ENCODE data around the gene ELOVL6. TPM values are rescaled to one million over a fixed set of nuclear protein-coding genes. Genes with fewer than 3 reads are reported as not detected.
A peak's percentile ranks its signal among the peaks of the same experiment; 100 is the strongest.

The ELOVL6 gene
- total and polyA plus RNA-seq, 9 of the 15 experiments (the other 6 are each of a cell fraction or from before 2014, with no cell fraction given), result 18.3 to 82.6 (median 46.0) TPM

DNA sequence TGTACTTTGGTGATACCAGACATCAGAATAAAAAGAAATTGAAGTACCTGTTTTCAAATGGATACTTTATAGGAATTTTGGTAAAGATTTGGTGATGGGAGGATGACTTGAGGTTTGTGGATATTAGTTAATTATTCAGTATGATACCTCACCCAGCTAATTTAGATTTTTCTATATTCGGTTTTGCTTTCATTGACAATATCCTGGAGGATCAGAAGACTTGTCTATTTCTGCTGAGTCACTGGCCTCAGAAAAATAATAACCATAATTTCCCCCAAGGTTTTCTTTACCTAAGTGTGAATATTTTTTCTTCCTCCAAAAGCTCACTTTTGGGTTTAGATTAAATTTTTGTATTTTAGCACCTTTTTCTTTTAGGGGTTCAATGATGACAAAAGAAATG is 185.5 kb downstream of the ELOVL6 start (continued):
- TF ChIP-seq CEBPG (CRISPR knock-in tag; IDR thresholded peaks at IDR 0.05) (no peak), CEBPG (tag; conservative IDR thresholded peaks at IDR 0.05 in 1 of 2, IDR thresholded peaks at IDR 0.05 in 1 of 2) (no peak), MTF1 (CRISPR knock-in tag; IDR thresholded peaks at IDR 0.05; ENCODE audit: borderline replicate concordance) (no peak), MAFK (IDR thresholded peaks at IDR 0.05; ENCODE audit: low read length) (peak; percentile 65; the same call in 1 of the 2 replicates), SRSF9 (IDR thresholded peaks at IDR 0.05; ENCODE audit: borderline replicate concordance, low read depth, low read length) (no peak), MYC (IDR thresholded peaks at IDR 0.05; ENCODE audit: low read depth, low read length) (no peak), MYC (CRISPR knock-in tag; IDR thresholded peaks at IDR 0.05; ENCODE audit: borderline replicate concordance, low read depth) (no peak), NFE2 (IDR thresholded peaks at IDR 0.05; ENCODE audit: low read depth) (peak; percentile 83), NFE2L1 (tag; IDR thresholded peaks at IDR 0.05; ENCODE audit: borderline replicate concordance, low read depth) (peak; percentile 85), FOS (IDR thresholded peaks at IDR 0.05; ENCODE audit: extremely low read depth, insufficient read length) (no peak), ZNF134 (CRISPR knock-in tag; conservative IDR thresholded peaks at IDR 0.05) (no peak), SRSF1 (IDR thresholded peaks at IDR 0.05; ENCODE audit: low read depth, low read length) (no peak), MTA2 (IDR thresholded peaks at IDR 0.05; ENCODE audit: low read depth) (no peak), ZNF282 (CRISPR knock-in tag; IDR thresholded peaks at IDR 0.05) (no peak), ZNF140 (CRISPR knock-in tag; IDR thresholded peaks at IDR 0.05) (no peak), SREBF2 (CRISPR knock-in tag; IDR thresholded peaks at IDR 0.05) (no peak), C11orf30 (IDR thresholded peaks at IDR 0.05; ENCODE audit: low read depth) (peak; percentile 70), ZNF41 (CRISPR knock-in tag; conservative IDR thresholded peaks at IDR 0.05) (no peak)
- TF ChIP-seq, protein P1, sequence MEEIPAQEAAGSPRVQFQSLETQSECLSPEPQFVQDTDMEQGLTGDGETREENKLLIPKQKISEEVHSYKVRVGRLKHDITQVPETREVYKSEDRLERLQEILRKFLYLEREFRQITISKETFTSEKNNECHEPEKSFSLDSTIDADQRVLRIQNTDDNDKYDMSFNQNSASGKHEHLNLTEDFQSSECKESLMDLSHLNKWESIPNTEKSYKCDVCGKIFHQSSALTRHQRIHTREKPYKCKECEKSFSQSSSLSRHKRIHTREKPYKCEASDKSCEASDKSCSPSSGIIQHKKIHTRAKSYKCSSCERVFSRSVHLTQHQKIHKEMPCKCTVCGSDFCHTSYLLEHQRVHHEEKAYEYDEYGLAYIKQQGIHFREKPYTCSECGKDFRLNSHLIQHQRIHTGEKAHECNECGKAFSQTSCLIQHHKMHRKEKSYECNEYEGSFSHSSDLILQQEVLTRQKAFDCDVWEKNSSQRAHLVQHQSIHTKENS (CRISPR knock-in tag; IDR thresholded peaks at IDR 0.05), result no peak
- TF ChIP-seq, protein P2, sequence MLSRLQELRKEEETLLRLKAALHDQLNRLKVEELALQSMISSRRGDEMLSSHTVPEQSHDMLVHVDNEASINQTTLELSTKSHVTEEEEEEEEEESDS (CRISPR knock-in tag; IDR thresholded peaks at IDR 0.05), result no peak
- TF ChIP-seq, protein P3, sequence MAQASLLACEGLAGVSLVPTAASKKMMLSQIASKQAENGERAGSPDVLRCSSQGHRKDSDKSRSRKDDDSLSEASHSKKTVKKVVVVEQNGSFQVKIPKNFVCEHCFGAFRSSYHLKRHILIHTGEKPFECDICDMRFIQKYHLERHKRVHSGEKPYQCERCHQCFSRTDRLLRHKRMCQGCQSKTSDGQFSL (CRISPR knock-in tag; IDR thresholded peaks at IDR 0.05), result no peak
- TF ChIP-seq, protein P3 (tag; IDR thresholded peaks at IDR 0.05), result no peak
